HG02973 (cell line): Measurements from ENCODE around the gene VDAC1.

Experiments used
- ATAC-seq: cut with Tn5 transposase; IDR thresholded peaks from one replicate; pipeline ENCODE4 v1.9.1; 2021; ENCODE audit warnings: moderate library complexity; ENCODE audit not compliant: unreplicated experiment

VDAC1 gene

GRCh38 chr5:134025786-134026185, 21.0 kb upstream of the VDAC1 start:
- ATAC-seq: no peak

DNA sequence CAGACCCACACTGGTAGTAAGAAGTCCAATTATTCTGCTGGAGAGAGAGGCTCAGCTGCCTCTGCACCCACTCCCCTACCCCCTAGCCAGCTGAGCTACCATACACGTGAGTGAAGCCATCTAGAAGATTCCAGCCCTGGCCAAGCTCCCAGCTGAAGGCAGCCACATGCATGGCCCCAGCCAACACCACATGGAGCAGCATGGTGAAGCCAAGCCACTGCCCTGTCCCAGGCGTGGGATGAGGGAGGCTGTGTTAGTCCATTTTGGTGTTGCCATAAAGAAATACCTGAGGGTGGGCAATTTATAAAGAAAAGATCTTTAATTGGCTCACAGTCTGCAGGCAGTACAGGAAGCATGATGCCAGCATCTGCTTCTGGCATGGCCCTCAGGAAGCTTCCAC, 20.0 kb upstream of the VDAC1 start:
- ATAC-seq: no peak

DNA sequence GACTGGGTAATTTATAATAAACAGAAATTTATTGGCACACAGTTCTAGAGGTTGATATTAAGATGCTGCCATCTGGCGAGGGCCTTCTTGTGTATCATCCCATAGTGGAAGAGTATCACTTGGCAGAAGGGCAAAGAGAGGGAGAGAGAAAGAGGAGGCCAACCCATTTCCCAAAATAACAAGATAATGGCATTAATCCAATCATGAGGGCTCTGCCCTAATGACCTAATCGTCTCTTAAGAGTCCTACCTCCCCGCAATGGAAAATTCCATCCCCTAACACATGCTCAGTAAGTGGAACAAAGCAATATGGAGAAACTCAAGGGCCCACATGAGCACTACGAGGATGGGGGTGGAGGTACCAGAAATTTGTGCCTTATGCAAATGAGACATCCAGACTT, 17.6 kb upstream of the VDAC1 start:
- no peak for ATAC-seq

DNA sequence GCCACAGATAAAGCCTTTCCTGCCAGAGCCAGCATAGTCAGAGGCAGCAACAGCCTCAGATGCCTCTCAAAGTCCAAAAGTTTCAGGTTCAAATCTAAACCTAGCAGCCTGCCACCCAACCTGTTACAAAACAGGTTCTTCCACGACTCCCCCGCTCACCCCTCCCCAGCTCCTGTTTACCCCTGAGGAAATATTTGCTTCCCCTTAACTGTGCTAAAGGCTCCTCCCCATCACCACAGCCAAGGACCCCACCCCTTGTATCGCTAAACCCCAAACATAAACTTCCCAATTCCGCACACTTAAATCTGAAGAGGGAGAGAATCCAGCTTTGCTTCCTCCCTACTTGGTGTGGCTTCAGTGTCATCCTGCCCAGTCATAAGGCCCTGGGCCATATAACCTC, 15.4 kb upstream of the VDAC1 start:
- ATAC-seq: no peak

- ATAC-seq: no peak
Measured at GRCh38 chr5:134019636-134020035, 14.9 kb upstream of the VDAC1 start.

- no peak for ATAC-seq
Measured at GRCh38 chr5:134018986-134019316, 14.2 kb upstream of the VDAC1 start.

DNA sequence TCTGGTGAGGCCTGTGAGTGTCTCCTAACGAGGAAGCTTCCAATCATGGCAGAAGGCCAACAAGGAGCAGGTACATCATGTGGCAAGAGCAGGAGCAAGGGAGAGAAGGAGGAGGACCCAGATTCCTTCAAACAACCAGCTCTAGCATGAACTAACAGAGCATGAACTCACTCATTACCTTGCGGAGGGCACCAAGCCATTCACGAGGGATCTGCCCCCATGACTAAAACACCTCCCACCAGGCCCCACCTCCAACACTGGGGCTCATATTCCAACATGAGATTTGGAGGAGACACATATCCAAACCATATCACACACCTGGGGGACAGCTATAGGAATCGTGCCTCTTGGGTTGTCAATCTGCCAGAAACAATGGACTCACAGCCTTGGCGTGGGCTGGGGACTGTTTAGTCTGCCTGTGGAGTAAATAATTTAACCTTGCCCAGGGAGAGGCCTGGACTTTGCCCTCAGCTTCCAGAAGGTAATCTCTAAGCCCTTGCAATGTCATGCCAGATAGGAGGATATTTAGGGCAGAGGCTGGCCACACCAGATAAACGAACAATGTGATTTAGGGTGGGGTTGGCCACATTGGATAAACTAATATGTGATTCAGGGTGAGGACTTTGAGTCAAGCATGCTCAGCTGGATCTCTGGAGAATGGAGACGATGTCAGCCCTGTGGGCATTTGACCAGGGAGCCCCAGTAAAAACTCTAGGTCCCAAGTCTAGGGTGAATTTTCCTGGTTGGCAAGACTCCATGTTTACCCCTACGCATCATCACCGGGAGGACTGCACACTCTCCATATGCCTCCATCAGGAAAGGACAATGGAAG, 13.6 kb upstream of the VDAC1 start:
- no peak for ATAC-seq

DNA sequence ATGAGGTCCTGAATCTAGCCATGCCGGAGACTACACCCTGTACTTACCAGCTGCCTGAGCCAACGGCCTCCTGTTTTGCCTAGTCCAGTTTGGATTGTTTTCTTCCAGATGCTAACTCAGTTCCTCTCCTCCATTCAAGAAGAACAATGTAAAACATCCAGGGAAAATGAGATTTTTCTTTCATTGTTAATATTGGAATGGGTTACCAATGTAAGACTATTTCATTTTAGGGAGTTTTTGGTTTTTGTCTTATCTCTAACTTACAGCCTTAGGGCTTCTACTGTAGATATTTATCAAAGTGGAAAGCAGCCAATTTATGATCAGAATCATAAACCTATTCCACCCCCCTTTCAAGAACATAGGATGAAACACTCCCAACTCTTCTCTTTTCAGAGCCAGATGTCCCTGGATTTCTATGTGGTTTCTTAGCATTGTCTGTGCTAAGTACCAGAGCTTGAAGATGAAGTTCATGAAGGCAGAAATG, 3.5 kb upstream of the VDAC1 start:
- ATAC-seq: no peak

DNA sequence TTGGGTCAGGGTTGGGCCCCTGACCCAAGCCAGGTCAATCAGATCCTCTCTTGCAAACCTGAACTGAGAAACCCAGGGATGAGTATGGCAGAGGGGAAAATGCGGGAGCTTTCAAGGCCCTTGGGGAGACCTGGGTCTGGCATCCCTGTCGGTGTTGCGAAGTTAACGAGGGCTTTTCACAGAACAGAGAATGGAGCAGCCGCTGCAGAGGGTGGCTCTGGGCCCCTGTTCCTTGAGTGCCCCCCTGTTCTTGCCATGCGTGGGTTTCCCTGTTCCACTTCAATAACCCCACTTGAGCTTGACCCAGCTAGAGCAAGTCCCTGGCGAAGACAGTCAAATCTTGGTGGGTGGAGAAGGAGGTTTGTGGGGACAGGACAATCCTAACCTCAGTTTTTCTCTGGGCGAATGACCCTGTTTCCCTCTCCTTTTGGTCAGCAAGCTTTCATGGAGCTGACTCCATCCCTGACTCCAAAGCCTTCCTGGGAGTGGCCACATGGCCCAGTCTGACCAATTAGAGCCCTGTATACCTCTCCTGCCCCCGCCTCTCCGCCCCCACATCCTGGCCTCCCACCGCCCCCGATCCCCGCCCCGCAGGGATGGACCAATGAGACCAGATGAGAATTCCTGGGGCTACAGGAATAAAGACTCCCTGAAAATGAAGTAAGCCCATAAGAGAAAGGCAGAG, 2.9 kb upstream of the VDAC1 start:
- ATAC-seq: no peak

DNA sequence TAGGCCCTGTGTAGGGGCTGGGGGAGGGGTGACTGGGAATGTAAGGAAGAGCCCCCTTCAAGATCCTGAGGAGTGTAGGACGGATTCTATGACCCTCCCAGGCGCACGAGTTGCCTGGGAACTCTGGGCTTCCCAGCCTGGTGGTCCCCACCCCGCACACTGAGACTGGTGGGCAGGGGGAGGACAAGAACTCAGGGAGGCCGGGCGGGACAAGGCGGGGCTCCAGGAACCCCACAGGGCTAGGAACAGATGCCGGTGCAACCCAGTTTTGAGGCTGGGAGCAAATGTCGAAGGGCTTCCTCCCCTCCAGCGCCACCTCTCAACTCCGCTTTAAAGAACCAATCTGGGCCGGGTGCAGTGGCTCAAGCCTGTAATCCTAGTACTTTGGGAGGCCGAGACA, 1.3 kb upstream of the VDAC1 start:
- ATAC-seq: no peak

DNA sequence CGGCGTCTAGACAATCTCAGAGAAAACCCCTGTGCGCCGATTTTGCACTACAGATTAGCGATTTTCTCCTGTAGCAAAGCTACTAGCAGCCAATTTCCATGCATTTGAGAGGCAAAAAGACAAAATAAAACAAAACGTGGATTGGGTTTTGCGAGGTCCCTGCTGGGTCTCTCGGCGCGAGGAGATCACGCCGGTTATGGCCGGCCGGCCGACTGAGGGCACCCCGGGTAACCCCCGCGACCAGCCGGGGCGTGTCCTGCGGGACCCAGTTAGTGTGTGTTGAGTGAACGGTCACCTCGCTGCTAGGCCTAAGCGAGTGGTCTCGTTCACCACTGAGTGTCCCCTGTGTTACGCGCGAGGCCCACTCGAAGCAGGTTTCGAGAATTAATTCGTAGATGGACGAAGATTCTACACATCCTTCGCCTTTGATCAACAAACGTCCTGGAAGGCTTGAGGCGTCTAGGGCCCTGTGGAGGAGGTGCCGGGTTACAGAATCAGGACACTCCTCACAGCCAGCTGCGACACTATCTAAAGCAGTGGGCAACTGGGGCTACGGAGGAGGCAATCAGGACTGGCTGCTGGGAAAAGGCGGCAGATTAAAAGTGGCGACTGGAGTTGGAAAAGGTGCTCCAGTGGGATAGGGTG, 764 bp upstream of the VDAC1 start:
- no peak for ATAC-seq

- peak; percentile 28 for ATAC-seq
Measured at GRCh38 chr5:134003817-134004625, 754 bp downstream of the VDAC1 start.

GRCh38 chr5:134003064-134003816, 1.5 kb downstream of the VDAC1 start:
- ATAC-seq: no peak

DNA sequence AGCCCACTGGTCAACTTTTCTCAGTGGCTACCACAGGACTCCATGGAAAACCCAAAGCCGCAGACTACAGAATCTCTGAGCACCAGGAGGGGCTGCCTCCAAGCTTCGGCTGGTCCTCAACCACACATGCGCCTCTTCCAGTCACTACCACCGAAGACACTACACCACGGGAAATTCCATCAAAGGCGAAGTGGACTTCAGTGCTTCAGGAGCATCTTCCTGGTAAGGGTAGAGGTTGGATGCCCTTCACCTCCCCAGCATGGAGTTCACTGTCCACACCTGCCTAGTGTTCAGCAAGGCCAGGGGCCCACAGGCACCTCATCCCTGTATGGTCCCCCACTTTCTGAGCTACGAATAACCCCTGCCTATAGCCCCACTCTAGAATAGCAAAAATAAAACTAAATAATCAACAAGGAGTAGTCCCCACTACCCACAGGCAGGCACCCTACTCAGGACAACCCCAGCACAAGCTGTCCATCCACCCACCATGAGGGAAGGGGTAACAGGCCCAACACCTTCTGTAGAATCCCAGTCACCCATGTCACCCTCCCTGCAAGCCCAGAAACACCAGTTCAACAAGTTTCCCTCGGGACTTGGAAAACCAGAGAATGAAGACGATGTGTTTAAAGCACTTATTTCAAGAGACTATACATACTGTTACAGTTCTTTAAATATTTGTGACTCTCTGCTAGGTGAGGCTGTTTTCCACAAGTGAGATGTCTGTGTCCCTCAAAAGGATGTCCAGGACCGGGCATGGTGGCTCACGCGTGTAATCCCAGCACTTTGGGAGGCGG, 2.6 kb downstream of the VDAC1 start:
- ATAC-seq: no peak

DNA sequence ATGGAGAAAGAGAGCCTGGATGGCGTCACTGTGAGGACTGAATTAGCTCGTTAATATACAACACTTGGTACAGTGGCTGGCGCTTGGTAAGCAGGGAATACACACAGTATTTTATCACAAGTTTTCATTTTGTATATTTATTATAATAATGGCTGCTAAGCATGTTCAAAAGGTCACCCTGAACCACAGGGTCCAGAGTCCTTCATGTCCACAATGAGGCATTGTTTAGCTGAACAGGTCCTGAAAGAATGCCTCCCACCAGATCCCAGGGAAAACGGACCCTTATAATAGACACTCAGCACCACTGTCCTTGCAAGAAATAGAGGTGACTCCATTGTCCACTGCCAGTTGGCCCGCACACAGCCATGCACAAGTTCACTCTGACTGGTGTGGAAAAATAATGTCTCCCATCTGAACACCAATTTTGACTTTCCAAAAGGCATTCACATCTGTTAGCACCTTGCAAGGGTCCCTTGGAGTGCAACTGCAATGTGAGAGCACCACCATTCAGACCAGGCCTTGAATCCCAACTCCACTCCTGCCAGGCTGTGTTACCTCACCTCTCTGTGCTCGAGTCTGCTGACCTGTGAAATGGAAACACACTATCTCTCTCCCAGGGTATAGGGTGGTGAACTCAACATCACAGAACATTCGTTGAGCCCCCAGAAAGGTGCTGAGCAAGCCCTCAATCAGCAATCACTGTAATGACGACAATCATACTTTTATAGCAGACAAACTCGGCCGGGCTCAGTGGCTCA, 3.9 kb downstream of the VDAC1 start:
- no peak for ATAC-seq

DNA sequence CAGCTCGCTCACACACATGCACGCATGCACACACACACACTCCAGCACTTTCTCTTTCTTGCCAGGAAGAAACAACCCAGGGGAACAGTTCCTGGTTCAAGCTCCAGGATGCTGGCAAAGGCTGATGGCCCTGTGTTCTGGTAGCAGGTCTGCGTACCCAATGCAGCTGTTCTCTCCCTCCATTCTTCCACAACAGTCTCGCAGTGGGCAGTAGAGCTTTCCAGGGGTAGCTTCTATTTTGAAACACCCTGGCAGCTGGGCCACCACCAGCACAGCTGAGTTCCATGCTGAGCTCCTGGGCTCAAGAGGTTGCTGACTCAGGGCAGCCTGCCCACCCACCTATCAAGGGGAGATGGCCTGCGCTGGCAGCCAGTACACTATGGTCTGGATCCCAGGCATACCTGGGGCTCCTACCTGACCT, 4.7 kb downstream of the VDAC1 start:
- no peak for ATAC-seq

GRCh38 chr5:133998807-133999206, 6.0 kb downstream of the VDAC1 start:
- ATAC-seq: no peak

DNA sequence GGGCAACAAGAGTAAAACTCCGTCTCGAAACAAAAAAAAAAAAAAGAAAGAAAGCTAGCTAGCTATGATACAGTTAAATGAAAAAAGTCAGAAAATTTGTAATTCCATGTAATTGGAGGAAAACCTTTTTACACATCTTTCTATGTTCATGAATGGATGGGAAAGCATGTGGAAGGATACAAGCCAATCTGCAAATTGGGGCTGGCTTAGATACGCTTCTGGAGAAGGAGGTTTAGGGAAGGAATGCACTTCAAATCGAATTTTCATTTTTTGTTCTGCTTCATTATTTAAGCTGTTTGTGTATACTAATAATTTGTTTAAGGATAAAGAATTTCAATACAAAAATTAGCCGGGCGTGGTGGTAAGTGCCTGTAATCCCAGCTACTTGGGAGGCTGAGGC, 6.7 kb downstream of the VDAC1 start:
- no peak for ATAC-seq

DNA sequence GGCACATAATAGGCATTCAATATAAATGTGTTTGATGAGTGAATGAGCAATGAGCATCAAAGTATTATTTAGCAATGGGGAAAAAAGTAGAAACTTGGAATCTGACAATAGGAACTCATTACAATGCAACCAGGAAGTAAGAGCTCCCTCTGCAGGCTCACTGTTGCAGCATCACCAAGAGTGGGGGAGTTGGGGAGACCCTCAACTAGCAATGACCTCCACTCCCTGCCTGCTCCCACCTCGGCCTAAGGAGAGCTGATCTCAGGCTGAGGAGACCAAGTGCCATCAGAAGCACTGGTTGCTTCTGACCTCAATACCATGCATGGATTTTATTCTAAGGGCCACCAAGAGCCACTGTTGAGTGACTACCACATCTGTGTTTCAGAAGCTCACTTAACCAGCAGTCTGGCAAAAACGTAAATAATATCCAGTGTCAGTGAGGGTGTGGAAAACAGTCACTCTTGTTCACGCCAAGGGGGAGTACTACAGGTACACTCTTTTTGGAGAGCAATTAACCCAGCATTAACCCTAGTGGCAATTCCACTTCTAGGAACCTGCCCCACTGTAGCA, 8.0 kb downstream of the VDAC1 start:
- no peak for ATAC-seq
